ENCODE measurements around the gene TCFL5.

Gene TCFL5

GRCh38 chr20:62832951-62833391 lies 28.7 kb downstream of the TCFL5 start:
- Histone ChIP-seq H3K4me1 (ENCODE audit: insufficient read depth, low read length) (peaks cover 14% of the 10 kb centered on the region), H3K27ac (ENCODE audit: low read length) (no peak overlapping the region), H3K4me3 (ENCODE audit: low read depth in 1 of 2, low read length in 2 of 2) (no peak overlapping the region), H3K9me3 (ENCODE audit: insufficient read depth, low read length, severe bottlenecking) (no peaks in the 10 kb centered on the region), H2AFZ (ENCODE audit: low read depth, low read length) (no peak overlapping the region), H4K20me1 (ENCODE audit: insufficient read depth, low read length) (0 out of 2 replicates have a peak, but pooled peaks cover 3% of the 10 kb centered on the region), H3K27me3 (ENCODE audit: insufficient read depth, low read length, poor library complexity) (no peaks in the 10 kb centered on the region), H3K9ac (ENCODE audit: low read depth, low read length) (no peak overlapping the region), H3K4me2 (ENCODE audit: insufficient read depth, low read length) (peak overlapping the region; percentile 35; the same call in 1 of the 2 replicates), H3K79me2 (ENCODE audit: insufficient read depth, low read length) (no peaks in the 10 kb centered on the region), H3K36me3 (ENCODE audit: insufficient read depth, low read length) (no peaks in the 10 kb centered on the region)
- DNase-seq: no peak
- no peak for ATAC-seq (ENCODE audit: insufficient read depth, low read depth)
- TF ChIP-seq CTCF (IDR thresholded peaks at IDR 0.05; ENCODE audit: borderline replicate concordance, extremely low read depth, low read length, poor library complexity, severe bottlenecking) (no peak), EZH2 (IDR thresholded peaks at IDR 0.05; ENCODE audit: borderline replicate concordance, low read depth, low read length, severe bottlenecking) (no peak)

- ATAC-seq (ENCODE audit: insufficient read depth, low read depth) (peak; percentile 78), DNase-seq (peak; percentile 72)
- H3K36me3 ChIP-seq (ENCODE audit: insufficient read depth, low read length): no peaks in the 10 kb centered on the region
- H3K79me2 ChIP-seq (ENCODE audit: insufficient read depth, low read length): no peaks in the 10 kb centered on the region
- no peak overlapping the region for H3K4me3 ChIP-seq (ENCODE audit: low read depth in 1 of 2, low read length in 2 of 2)
- no peak overlapping the region for H3K9ac ChIP-seq (ENCODE audit: low read depth, low read length)
- no peak overlapping the region for H3K27ac ChIP-seq (ENCODE audit: low read length)
- no peak overlapping the region for H2AFZ ChIP-seq (ENCODE audit: low read depth, low read length)
- no peaks in the 10 kb centered on the region for H3K27me3 ChIP-seq (ENCODE audit: insufficient read depth, low read length, poor library complexity)
- peaks cover 14% of the 10 kb centered on the region for H3K4me1 ChIP-seq (ENCODE audit: insufficient read depth, low read length)
- H4K20me1 ChIP-seq (ENCODE audit: insufficient read depth, low read length): 0 out of 2 replicates have a peak, but pooled peaks cover 3% of the 10 kb centered on the region
- H3K4me2 ChIP-seq (ENCODE audit: insufficient read depth, low read length): peak overlapping the region; percentile 35
- TF ChIP-seq EZH2 (IDR thresholded peaks at IDR 0.05; ENCODE audit: borderline replicate concordance, low read depth, low read length, severe bottlenecking) (no peak), CTCF (IDR thresholded peaks at IDR 0.05; ENCODE audit: borderline replicate concordance, extremely low read depth, low read length, poor library complexity, severe bottlenecking) (no peak)
- no peaks in the 10 kb centered on the region for H3K9me3 ChIP-seq (ENCODE audit: insufficient read depth, low read length, severe bottlenecking)
Measured at GRCh38 chr20:62832212-62832922, 29.3 kb downstream of the TCFL5 start.

GRCh38 chr20:62831854-62832211 lies 29.8 kb downstream of the TCFL5 start:
- no peak overlapping the region for H2AFZ ChIP-seq (ENCODE audit: low read depth, low read length)
- ATAC-seq (ENCODE audit: insufficient read depth, low read depth) (no peak), DNase-seq (no peak)
- no peaks in the 10 kb centered on the region for H3K9me3 ChIP-seq (ENCODE audit: insufficient read depth, low read length, severe bottlenecking)
- no peaks in the 10 kb centered on the region for H3K36me3 ChIP-seq (ENCODE audit: insufficient read depth, low read length)
- H3K4me2 ChIP-seq (ENCODE audit: insufficient read depth, low read length): peak overlapping the region; percentile 35
- TF ChIP-seq CTCF (IDR thresholded peaks at IDR 0.05; ENCODE audit: borderline replicate concordance, extremely low read depth, low read length, poor library complexity, severe bottlenecking): no peak
- no peak for TF ChIP-seq EZH2 (IDR thresholded peaks at IDR 0.05; ENCODE audit: borderline replicate concordance, low read depth, low read length, severe bottlenecking)
- H4K20me1 ChIP-seq (ENCODE audit: insufficient read depth, low read length): 0 out of 2 replicates have a peak, but pooled peaks cover 3% of the 10 kb centered on the region
- no peaks in the 10 kb centered on the region for H3K27me3 ChIP-seq (ENCODE audit: insufficient read depth, low read length, poor library complexity)
- peaks cover 14% of the 10 kb centered on the region for H3K4me1 ChIP-seq (ENCODE audit: insufficient read depth, low read length)
- H3K4me3 ChIP-seq (ENCODE audit: low read depth in 1 of 2, low read length in 2 of 2): no peak overlapping the region
- H3K79me2 ChIP-seq (ENCODE audit: insufficient read depth, low read length): no peaks in the 10 kb centered on the region
- no peak overlapping the region for H3K27ac ChIP-seq (ENCODE audit: low read length)
- H3K9ac ChIP-seq (ENCODE audit: low read depth, low read length): no peak overlapping the region

Data from DND-41 (cell line).